ENCODE results near the gene KLRF2. TPM values are rescaled to one million over a fixed set of nuclear protein-coding genes. Genes with fewer than 3 reads are reported as not detected.
"Not testable (repeated sequence)": the region's sequence is repeated elsewhere in the genome, so short reads cannot be mapped to it uniquely, and the experiment has no call there.

KLRF2 gene
- total RNA-seq, 6 experiments from 2014 or later, result not detected

GRCh38 chr12:9870286-9870866 lies 10.9 kb upstream of the KLRF2 start:
- peaks cover 14% of the 10 kb centered on the region for H3K4me1 Mint-ChIP-seq (ENCODE audit: low read depth)
- no peaks in the 10 kb centered on the region for H3K36me3 Mint-ChIP-seq (ENCODE audit: low read depth)
- TF ChIP-seq, protein P1, sequence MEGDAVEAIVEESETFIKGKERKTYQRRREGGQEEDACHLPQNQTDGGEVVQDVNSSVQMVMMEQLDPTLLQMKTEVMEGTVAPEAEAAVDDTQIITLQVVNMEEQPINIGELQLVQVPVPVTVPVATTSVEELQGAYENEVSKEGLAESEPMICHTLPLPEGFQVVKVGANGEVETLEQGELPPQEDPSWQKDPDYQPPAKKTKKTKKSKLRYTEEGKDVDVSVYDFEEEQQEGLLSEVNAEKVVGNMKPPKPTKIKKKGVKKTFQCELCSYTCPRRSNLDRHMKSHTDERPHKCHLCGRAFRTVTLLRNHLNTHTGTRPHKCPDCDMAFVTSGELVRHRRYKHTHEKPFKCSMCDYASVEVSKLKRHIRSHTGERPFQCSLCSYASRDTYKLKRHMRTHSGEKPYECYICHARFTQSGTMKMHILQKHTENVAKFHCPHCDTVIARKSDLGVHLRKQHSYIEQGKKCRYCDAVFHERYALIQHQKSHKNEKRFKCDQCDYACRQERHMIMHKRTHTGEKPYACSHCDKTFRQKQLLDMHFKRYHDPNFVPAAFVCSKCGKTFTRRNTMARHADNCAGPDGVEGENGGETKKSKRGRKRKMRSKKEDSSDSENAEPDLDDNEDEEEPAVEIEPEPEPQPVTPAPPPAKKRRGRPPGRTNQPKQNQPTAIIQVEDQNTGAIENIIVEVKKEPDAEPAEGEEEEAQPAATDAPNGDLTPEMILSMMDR (IDR thresholded peaks at IDR 0.05), result no peak
- no peaks in the 10 kb centered on the region; the same call in 1 of the 2 replicates for H3K27me3 Mint-ChIP-seq (ENCODE audit: insufficient read depth)
- no peaks in the 10 kb centered on the region for H3K9me3 Mint-ChIP-seq
- no peak overlapping the region; the same call in 1 of the 2 replicates for H3K27ac Mint-ChIP-seq
- H3K4me3 Mint-ChIP-seq, result peak overlapping the region; percentile 90
- no peak for DNase-seq

DNA sequence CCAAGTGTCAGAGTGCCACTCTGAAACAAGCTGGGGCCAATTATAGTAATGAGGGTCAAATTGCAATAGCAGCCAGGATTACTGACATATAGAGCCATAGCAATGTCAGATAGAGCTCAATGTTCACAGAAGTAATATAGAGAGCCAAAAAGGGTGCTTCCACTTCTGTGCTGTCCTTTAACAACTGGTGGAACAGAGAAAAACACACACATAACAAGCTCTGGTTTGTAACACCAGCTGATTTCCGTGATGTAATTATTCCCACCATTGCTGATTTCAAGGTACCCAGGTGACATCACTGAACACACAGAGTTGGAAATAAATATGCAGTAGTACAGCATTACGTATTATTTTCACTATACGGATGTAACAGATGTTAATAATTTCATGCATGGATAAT lies 9.1 kb upstream of the KLRF2 start:
- Mint-ChIP-seq H3K4me3 (no peak overlapping the region), H3K4me1 (ENCODE audit: low read depth) (peaks cover 14% of the 10 kb centered on the region), H3K36me3 (ENCODE audit: low read depth) (no peaks in the 10 kb centered on the region), H3K9me3 (no peaks in the 10 kb centered on the region), H3K27me3 (ENCODE audit: insufficient read depth) (no peaks in the 10 kb centered on the region; the same call in 1 of the 2 replicates), H3K27ac (no peak overlapping the region)
- no peak for DNase-seq
- TF ChIP-seq, protein P1 (IDR thresholded peaks at IDR 0.05), result no peak

GRCh38 chr12:9872742-9873141 lies 8.5 kb upstream of the KLRF2 start:
- no peaks in the 10 kb centered on the region for H3K9me3 Mint-ChIP-seq
- DNase-seq, result no peak
- H3K36me3 Mint-ChIP-seq (ENCODE audit: low read depth), result no peaks in the 10 kb centered on the region
- H3K27ac Mint-ChIP-seq, result no peak overlapping the region
- peaks cover 14% of the 10 kb centered on the region for H3K4me1 Mint-ChIP-seq (ENCODE audit: low read depth)
- H3K27me3 Mint-ChIP-seq (ENCODE audit: insufficient read depth), result no peaks in the 10 kb centered on the region; the same call in 1 of the 2 replicates
- TF ChIP-seq, protein P1 (IDR thresholded peaks at IDR 0.05), result no peak
- no peak overlapping the region for H3K4me3 Mint-ChIP-seq

GRCh38 chr12:9876120-9876519 lies 5.2 kb upstream of the KLRF2 start:
- not testable (repeated sequence) for H3K36me3 Mint-ChIP-seq (ENCODE audit: low read depth); DNase-seq; H3K4me1 Mint-ChIP-seq (ENCODE audit: low read depth); H3K27me3 Mint-ChIP-seq (ENCODE audit: insufficient read depth); H3K4me3 Mint-ChIP-seq; H3K9me3 Mint-ChIP-seq; H3K27ac Mint-ChIP-seq

DNA sequence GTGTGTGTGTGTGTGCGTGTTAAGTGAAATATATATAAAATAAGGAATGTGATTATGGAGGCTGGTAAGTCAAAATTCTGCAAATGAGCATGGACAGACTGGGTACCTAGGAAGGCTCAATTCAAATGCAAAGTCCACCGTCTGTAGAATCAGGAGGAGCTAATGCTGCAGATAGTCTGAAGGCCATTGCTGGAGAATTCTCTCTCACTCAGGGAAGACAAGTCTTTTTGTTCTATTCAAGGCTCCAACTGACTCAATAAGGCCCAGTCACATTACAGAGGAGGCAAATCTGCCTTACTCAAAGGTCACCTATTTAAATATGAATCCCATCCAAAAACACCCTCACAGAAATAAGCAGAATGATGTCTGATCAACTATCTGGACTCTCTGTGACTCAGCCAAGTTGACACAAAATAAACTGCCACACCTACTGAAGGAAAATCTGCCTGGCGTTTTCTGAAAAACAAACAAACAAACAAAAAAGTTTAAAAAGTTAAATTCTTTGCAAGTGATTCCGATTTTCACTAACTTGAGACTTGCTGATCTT lies 684 bp upstream of the KLRF2 start:
- Mint-ChIP-seq H3K27me3 (ENCODE audit: insufficient read depth) (peaks cover 4% of the 10 kb centered on the region; the same call in 1 of the 2 replicates), H3K4me1 (ENCODE audit: low read depth) (no peaks in the 10 kb centered on the region), H3K27ac (no peak overlapping the region), H3K4me3 (no peak overlapping the region), H3K9me3 (no peaks in the 10 kb centered on the region), H3K36me3 (ENCODE audit: low read depth) (no peaks in the 10 kb centered on the region)
- TF ChIP-seq, protein P1 (IDR thresholded peaks at IDR 0.05), result no peak
- no peak for DNase-seq

DNA sequence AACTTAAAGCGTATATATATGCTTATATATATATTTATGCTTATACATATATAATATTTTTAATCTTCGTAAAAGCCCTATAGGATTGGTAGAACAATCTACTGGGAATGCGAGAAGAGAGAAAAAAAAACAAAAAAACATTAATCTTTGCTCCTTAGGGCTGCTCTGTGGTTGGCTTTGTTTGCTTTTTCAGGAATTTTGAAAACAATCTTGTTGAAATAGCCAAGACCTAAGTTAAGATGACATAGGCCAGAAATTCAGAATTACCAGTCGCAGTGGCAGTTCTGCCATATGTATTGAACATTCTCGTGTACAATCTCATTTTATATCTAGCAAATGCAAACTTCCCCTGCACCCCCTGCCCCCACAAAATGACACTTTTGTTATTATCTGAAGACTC lies 699 bp downstream of the KLRF2 start:
- no peaks in the 10 kb centered on the region for H3K9me3 Mint-ChIP-seq
- DNase-seq, result no peak
- no peaks in the 10 kb centered on the region for H3K36me3 Mint-ChIP-seq (ENCODE audit: low read depth)
- H3K27me3 Mint-ChIP-seq (ENCODE audit: insufficient read depth), result peaks cover 6% of the 10 kb centered on the region
- H3K27ac Mint-ChIP-seq, result no peak overlapping the region
- H3K4me3 Mint-ChIP-seq, result no peak overlapping the region
- TF ChIP-seq, protein P1 (IDR thresholded peaks at IDR 0.05), result no peak
- no peaks in the 10 kb centered on the region for H3K4me1 Mint-ChIP-seq (ENCODE audit: low read depth)
